ENCODE data around the gene OPRD1.

The OPRD1 gene

DNA sequence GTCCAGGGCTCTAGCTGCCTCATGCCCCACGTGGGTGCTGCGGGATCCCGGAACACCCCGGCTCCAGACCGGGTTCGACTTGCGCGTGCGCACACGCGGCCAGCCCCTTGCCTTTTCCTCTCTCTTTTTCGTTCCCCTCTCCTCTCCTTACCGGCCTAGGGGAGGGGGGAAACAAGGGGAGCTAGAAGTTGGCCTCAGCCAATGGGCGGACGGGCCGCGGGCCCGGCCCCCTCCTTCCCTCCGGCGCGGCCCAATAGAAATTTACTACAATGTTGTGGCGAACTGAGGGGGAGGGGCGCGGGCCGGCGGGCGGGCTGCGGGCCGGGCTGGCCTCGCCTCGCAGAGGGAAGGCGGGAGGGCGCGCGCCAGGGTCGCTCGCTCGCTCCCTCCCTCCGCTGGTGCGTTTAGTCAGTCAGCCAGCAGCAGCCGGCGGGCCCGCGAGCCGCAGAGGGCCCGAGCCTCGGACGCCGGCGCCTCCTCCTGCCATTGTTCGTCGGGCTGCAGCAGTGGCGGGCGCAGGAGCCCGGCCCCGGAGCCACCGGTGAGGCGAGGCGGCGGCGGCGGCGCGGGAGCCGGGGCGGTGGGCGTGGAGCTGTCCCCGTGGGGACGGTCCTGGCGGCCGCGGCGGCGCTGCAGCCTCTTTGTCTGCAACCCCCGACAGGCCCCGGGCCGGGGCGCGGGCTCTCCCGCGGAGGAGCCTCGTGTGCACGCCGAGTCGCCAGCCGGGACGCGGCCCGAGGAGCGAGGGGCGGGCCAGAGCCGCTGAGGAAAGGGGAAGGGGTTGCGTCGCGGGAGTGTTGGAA lies 102.5 kb downstream of the OPRD1 start, which contains the start of gene EPB41:
Gene EPB41 (plus strand): TSS at position 342 of the 803 bp plus-strand sequence. CDS start 72,869 bp downstream, outside the sequence.
- Histone ChIP-seq H3K4me1 (peaks cover 20 to 45% (median 37%) of the 10 kb centered on the region in 10 experiments), H3K27ac (peak within 1 kb of the TSS in 10 of 11 experiments; percentile 29 to 94 (median 90); a peak in 20 of 22 replicates), H3K4me2 (peak within 1 kb of the TSS; percentile 86 to 99 (median 94)), H4K20me1 (peaks cover 4 to 58% (median 15%) of the 10 kb centered on the region in 11 experiments; a peak in 16 of 22 replicates), H3K36me3 (peaks cover 0 to 7% (median 0%) of the 10 kb centered on the region in 11 experiments; a peak in 1 of 22 replicates), H3K4me3 (peak within 1 kb of the TSS; percentile 73 to 92 (median 85)), H3K27me3 (no peaks in the 10 kb centered on the region), H3K9me3 (replicated peaks in 1 of 11) (no peaks in the 10 kb centered on the region), H3K9ac (peak within 1 kb of the TSS; percentile 75 to 95 (median 92))
- TF ChIP-seq Cebpa-rat (IDR thresholded peaks at IDR 0.05) = no peak

DNA sequence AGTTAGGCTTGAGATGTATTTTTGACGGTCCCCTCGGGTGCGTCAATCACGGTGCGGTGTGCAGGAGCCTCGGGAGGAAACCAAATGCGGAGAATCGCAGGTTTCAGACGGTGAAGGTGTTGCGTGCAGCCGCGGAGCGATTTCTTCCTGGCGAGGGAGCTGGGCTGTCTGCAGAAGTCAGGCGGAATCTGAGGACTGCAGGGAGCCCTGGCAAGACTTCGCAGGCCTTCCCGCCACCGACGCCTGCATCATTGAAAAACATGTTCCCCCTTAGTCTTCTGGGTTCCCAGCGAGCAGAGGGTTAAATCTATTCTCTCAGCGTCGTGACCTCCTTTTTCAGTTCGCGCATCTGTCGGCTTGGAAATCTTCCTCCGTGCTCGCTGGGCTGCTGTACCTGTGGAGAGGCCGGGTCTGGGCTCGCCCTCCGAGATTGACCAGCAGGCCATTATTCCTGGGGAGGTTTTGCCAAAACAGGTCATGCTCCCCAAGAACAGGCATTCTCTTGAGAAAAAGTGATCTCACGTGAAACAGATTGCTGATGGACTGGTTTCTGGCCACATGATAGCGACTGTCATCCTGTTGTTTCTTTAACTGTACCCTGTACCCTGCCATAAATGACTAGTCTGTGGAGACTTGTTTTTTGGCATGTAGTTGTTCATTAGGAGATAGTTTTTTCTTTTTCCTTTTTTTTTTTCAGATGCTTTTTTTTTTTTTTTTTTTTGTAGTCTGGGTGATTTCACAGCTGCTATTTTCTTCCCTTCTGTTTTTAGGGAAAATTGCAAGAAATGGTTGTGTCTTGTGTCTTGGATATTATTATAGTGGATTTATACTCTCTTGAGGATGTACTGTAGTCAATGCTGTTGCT lies 103.3 kb downstream of the OPRD1 start:
- Histone ChIP-seq H3K4me1 (peaks cover 20 to 41% (median 34%) of the 10 kb centered on the region in 10 experiments), H4K20me1 (peaks cover 4 to 66% (median 15%) of the 10 kb centered on the region in 11 experiments; a peak in 16 of 22 replicates), H3K4me2 (peak overlapping the region; percentile 86 to 99 (median 94)), H3K36me3 (peaks cover 0 to 7% (median 0%) of the 10 kb centered on the region in 11 experiments; a peak in 1 of 22 replicates), H3K9ac (peak overlapping the region; percentile 75 to 95 (median 92)), H3K27ac (peak overlapping the region in 10 of 11 experiments; percentile 29 to 94 (median 90); a peak in 20 of 22 replicates), H3K4me3 (peak overlapping the region; percentile 73 to 92 (median 85)), H3K27me3 (no peaks in the 10 kb centered on the region), H3K9me3 (replicated peaks in 1 of 11) (no peaks in the 10 kb centered on the region)
- no peak for TF ChIP-seq Cebpa-rat (IDR thresholded peaks at IDR 0.05)

DNA sequence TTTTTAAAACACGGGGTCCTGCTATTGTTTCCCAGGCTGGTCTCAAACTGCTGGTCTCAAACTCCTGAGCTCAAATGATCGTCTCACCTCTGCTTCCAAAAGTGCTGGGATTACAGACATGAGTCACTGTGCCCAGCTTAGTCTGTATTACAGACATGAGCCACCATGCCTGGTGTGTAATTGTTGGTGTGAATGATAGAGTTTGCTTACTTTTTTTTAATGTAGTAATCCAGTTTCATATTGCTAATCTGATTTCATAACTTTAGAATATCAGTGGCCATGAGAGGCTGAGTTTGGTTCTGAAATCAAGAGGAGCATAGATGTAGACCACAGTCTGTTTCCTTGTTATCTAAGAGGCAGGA lies 105.8 kb downstream of the OPRD1 start:
- Histone ChIP-seq H4K20me1 (peaks cover 4 to 75% (median 19%) of the 10 kb centered on the region in 11 experiments; a peak in 17 of 22 replicates), H3K4me2 (peak overlapping the region in 2 of 11 experiments; percentile 5 to 21; a peak in 2 of 22 replicates), H3K27ac (no peak overlapping the region), H3K4me3 (no peak overlapping the region), H3K9ac (no peak overlapping the region), H3K9me3 (replicated peaks in 1 of 11) (no peaks in the 10 kb centered on the region), H3K36me3 (peaks cover 0 to 6% (median 0%) of the 10 kb centered on the region in 11 experiments; a peak in 1 of 22 replicates), H3K4me1 (peaks cover 20 to 34% (median 27%) of the 10 kb centered on the region in 10 experiments), H3K27me3 (no peaks in the 10 kb centered on the region)
- no peak for TF ChIP-seq Cebpa-rat (IDR thresholded peaks at IDR 0.05)

Data from BLaER1 treated with 17β-estradiol and CSF1 and Interleukin-3, amounts not matched to agents 10 nM and 100 nM (cell line).